IPS-NIHi11 (cell line): ENCODE measurements around the gene MIAT.
A peak's percentile ranks its signal among the peaks of the same experiment; 100 is the strongest.
"Not testable (repeated sequence)": the region's sequence is repeated elsewhere in the genome, so short reads cannot be mapped to it uniquely, and the experiment has no call there.

Experiments used
- DNase-seq: peaks from one replicate; pipeline ENCODE4 v3.0.0; 2012; ENCODE audit warnings: mixed read lengths, low spot score

Gene MIAT

GRCh38 chr22:26656891-26657851, at the start of gene MIAT:
Gene MIAT (plus strand): TSS chr22:26657588.
- peak; percentile 74 for DNase-seq

- no peak for DNase-seq
Observed at GRCh38 chr22:26608129-26608528, 49.3 kb upstream of the MIAT start.

- DNase-seq: no peak
Observed at GRCh38 chr22:26609287-26609686, 48.1 kb upstream of the MIAT start.

- no peak for DNase-seq
Observed at GRCh38 chr22:26610072-26610958, 47.1 kb upstream of the MIAT start.

GRCh38 chr22:26610996-26611395, 46.4 kb upstream of the MIAT start:
- DNase-seq: no peak

GRCh38 chr22:26612652-26613051, 44.7 kb upstream of the MIAT start:
- no peak for DNase-seq

- not testable (repeated sequence) for DNase-seq
Observed at GRCh38 chr22:26613753-26614152, 43.6 kb upstream of the MIAT start.

- no peak for DNase-seq
Observed at GRCh38 chr22:26614322-26614721, 43.1 kb upstream of the MIAT start.

GRCh38 chr22:26615149-26615548, 42.2 kb upstream of the MIAT start:
- no peak for DNase-seq

- DNase-seq: no peak
Observed at GRCh38 chr22:26615830-26616435, 41.5 kb upstream of the MIAT start.

GRCh38 chr22:26616650-26617049, 40.7 kb upstream of the MIAT start:
- DNase-seq: no peak

- DNase-seq: peak; percentile 43
Observed at GRCh38 chr22:26617271-26618199, 39.9 kb upstream of the MIAT start, which contains the start of gene CRYBB1. Gene CRYBB1 (minus strand): TSS chr22:26618027. CDS start chr22:26616319, 1,708 bp downstream.

GRCh38 chr22:26618455-26618854, 38.9 kb upstream of the MIAT start:
- DNase-seq: no peak

GRCh38 chr22:26619510-26619909, 37.9 kb upstream of the MIAT start:
- no peak for DNase-seq

GRCh38 chr22:26620197-26620596, 37.2 kb upstream of the MIAT start:
- DNase-seq: no peak

GRCh38 chr22:26621663-26622062, 35.7 kb upstream of the MIAT start, which contains the start of gene CRYBA4:
Gene CRYBA4 (plus strand): TSS chr22:26621963. CDS start chr22:26622597, 634 bp downstream.
- DNase-seq: no peak

- DNase-seq: no peak
Observed at GRCh38 chr22:26623984-26624383, 33.4 kb upstream of the MIAT start.

GRCh38 chr22:26624803-26625202, 32.6 kb upstream of the MIAT start:
- no peak for DNase-seq

GRCh38 chr22:26629988-26630761, 27.2 kb upstream of the MIAT start:
- no peak for DNase-seq

- no peak for DNase-seq
Observed at GRCh38 chr22:26631282-26631681, 26.1 kb upstream of the MIAT start.
